H1 (cell line): ENCODE data around the gene PTPRE. TPM values are rescaled to one million over a fixed set of nuclear protein-coding genes. Genes with fewer than 3 reads are reported as not detected.

Source experiments
- CTCF ChIA-PET: fragments of 300-600 bp; sonication (Branson Sonifier 250); formaldehyde crosslinking; loops from one replicate; lab custom pipeline; 2021; ENCODE audit not compliant: partially characterized antibody; lab: Charles Lee
- POLR2A ChIA-PET: fragments of 300-600 bp; sonication (Branson Sonifier 250); formaldehyde crosslinking; loops from one replicate; lab custom pipeline; 2021; ENCODE audit warnings: inconsistent platforms; ENCODE audit not compliant: partially characterized antibody; lab: Charles Lee
- DNase-seq, 2 experiments: peaks; one replicate each; pipeline versions ENCODE4 v3.0.0 to v3.0.0-alpha.2; 2010 to 2022; ENCODE audit warnings: low spot score in 2 of 2, low read depth in 1 of 2, mixed read lengths in 1 of 2
- FAIRE-seq: peaks from 2 replicates; lab custom pipeline; 2011; peaks lifted over from hg19 to GRCh38; lab: Jason Lieb, UNC
- H2AFZ ChIP-seq: 2 replicates; pipeline ENCODE4 v1.8.1; 2012; ENCODE audit warnings: low read length, inconsistent platforms
- H2AK5ac ChIP-seq: 2 replicates; pipeline ENCODE4 v1.6.1; 2013; ENCODE audit warnings: low read depth, low read length
- H2BK120ac ChIP-seq: replicated peaks from 2 replicates; pipeline ENCODE3; 2013; ENCODE audit warnings: low read depth, low read length, inconsistent platforms
- H2BK12ac ChIP-seq: 2 replicates; pipeline ENCODE4 v1.6.1; 2013; ENCODE audit warnings: low read depth, low read length
- H2BK15ac ChIP-seq: 2 replicates; pipeline ENCODE4 v1.6.1; 2013; ENCODE audit warnings: low read length
- H2BK20ac ChIP-seq: 2 replicates; pipeline ENCODE4 v1.6.1; 2013; ENCODE audit warnings: low read length
- H2BK5ac ChIP-seq: 2 replicates; pipeline ENCODE4 v1.6.1; 2013; ENCODE audit warnings: low read depth, low read length
- H3K14ac ChIP-seq: 2 replicates; pipeline ENCODE4 v1.6.1; 2013; ENCODE audit warnings: inconsistent platforms; ENCODE audit not compliant: insufficient read length
- H3K18ac ChIP-seq: 2 replicates; pipeline ENCODE4 v1.6.1; 2013; ENCODE audit warnings: low read length; ENCODE audit errors: extremely low read depth
- H3K23ac ChIP-seq: 2 replicates; pipeline ENCODE4 v1.6.1; 2013; ENCODE audit warnings: inconsistent platforms; ENCODE audit not compliant: insufficient read length
- H3K23me2 ChIP-seq: 2 replicates; pipeline ENCODE4 v1.6.1; 2013; ENCODE audit warnings: low read depth, low read length
- H3K27ac ChIP-seq: 2 replicates; pipeline ENCODE4 v1.6.1; 2011; ENCODE audit warnings: low read depth, low read length, inconsistent platforms
- H3K27me3 ChIP-seq, 4 experiments: replicated peaks in 1 of 4; 1 replicate in 1 of 4; 2 replicates in 3 of 4; pipeline versions ENCODE4 v1.6.1 to v1.8.1; 2011 to 2013; ENCODE audit warnings: low read length in 3 of 4, mild to moderate bottlenecking in 3 of 4, inconsistent platforms in 2 of 4, mixed read lengths in 2 of 4, moderate library complexity in 1 of 4; ENCODE audit not compliant: control insufficient read depth in 3 of 4, insufficient read depth in 3 of 4; ENCODE audit errors: extremely low read depth in 1 of 4
- H3K36me3 ChIP-seq, 4 experiments: 2 replicates each; pipeline versions ENCODE4 v1.6.1 to v1.8.1; 2011 to 2013; ENCODE audit warnings: mild to moderate bottlenecking in 4 of 4, low read length in 3 of 4, moderate library complexity in 2 of 4, control low read depth in 1 of 4, inconsistent platforms in 1 of 4; ENCODE audit not compliant: insufficient read depth in 4 of 4, control insufficient read depth in 2 of 4
- H3K4ac ChIP-seq: replicated peaks from 2 replicates; pipeline ENCODE3; 2013; ENCODE audit warnings: low read length, low read depth, mixed read lengths, inconsistent platforms; ENCODE audit not compliant: insufficient read length
- H3K4me1 ChIP-seq, 4 experiments: replicated peaks in 1 of 4; 1 replicate in 1 of 4; 2 replicates in 3 of 4; pipeline versions ENCODE4 v1.6.1 to v1.8.1; 2011 to 2013; ENCODE audit warnings: low read length in 3 of 4, inconsistent platforms in 2 of 4, mixed read lengths in 1 of 4; ENCODE audit not compliant: insufficient read depth in 4 of 4, control insufficient read depth in 3 of 4
- H3K4me2 ChIP-seq, 2 experiments: 2 replicates each; pipeline versions ENCODE4 v1.6.1 to v1.8.1; 2011 to 2013; ENCODE audit warnings: low read depth in 2 of 2, low read length in 2 of 2, control low read depth in 1 of 2, inconsistent platforms in 1 of 2, mild to moderate bottlenecking in 1 of 2; ENCODE audit not compliant: insufficient read depth in 1 of 2
- H3K4me3 ChIP-seq, 4 experiments: fragments of 200-600, 300-600 bp in 1 of 4; sonication (generic), shearing (Covaris generic), sonication (Bioruptor Twin) in 1 of 4; 2 replicates each; pipeline versions ENCODE4 v1.5.1 to v1.8.1; 2011 to 2016; ENCODE audit warnings: low read length in 4 of 4, low read depth in 3 of 4, control low read depth in 2 of 4, inconsistent platforms in 2 of 4, mild to moderate bottlenecking in 2 of 4, mixed read lengths in 1 of 4, moderate library complexity in 1 of 4; ENCODE audit not compliant: insufficient read depth in 2 of 4; ENCODE audit errors: extremely low read depth in 1 of 4
- H3K56ac ChIP-seq: replicated peaks from 2 replicates; pipeline ENCODE3; 2013; ENCODE audit warnings: low read depth, mild to moderate bottlenecking, mixed read lengths, low read length, inconsistent platforms; ENCODE audit not compliant: insufficient read length
- H3K79me1 ChIP-seq: 2 replicates; pipeline ENCODE4 v1.6.1; 2013; ENCODE audit warnings: low read depth, low read length, control low read depth
- H3K79me2 ChIP-seq, 2 experiments: 2 replicates each; pipeline versions ENCODE4 v1.6.1 to v1.8.1; 2012 to 2013; ENCODE audit warnings: low read length in 2 of 2, mild to moderate bottlenecking in 2 of 2, inconsistent platforms in 1 of 2; ENCODE audit not compliant: insufficient read depth in 2 of 2, control insufficient read depth in 1 of 2
- H3K9ac ChIP-seq, 4 experiments: replicated peaks in 1 of 4; 1 replicate in 1 of 4; 2 replicates in 3 of 4; pipeline versions ENCODE4 v1.6.1 to v1.8.1; 2011 to 2013; ENCODE audit warnings: low read depth in 3 of 4, low read length in 3 of 4, control low read depth in 2 of 4, mild to moderate bottlenecking in 2 of 4, moderate library complexity in 2 of 4, inconsistent platforms in 1 of 4; ENCODE audit errors: extremely low read depth in 1 of 4
- H3K9me3 ChIP-seq, 2 experiments: 2 replicates each; pipeline versions ENCODE4 v1.6.1 to v1.8.1; 2012 to 2013; ENCODE audit warnings: mild to moderate bottlenecking in 2 of 2, moderate library complexity in 2 of 2, control low read depth in 1 of 2, inconsistent platforms in 1 of 2, low read depth in 1 of 2, low read length in 1 of 2, mixed read lengths in 1 of 2; ENCODE audit not compliant: insufficient read depth in 2 of 2
- H4K20me1 ChIP-seq, 2 experiments: replicated peaks in 1 of 2; 2 replicates each; pipeline versions ENCODE3 to v1.8.1; 2011 to 2013; ENCODE audit warnings: inconsistent platforms in 2 of 2, low read length in 2 of 2, mild to moderate bottlenecking in 1 of 2; ENCODE audit not compliant: insufficient read depth in 2 of 2, control insufficient read depth in 1 of 2
- H4K5ac ChIP-seq: 2 replicates; pipeline ENCODE4 v1.6.1; 2013; ENCODE audit warnings: low read length, low read depth, mixed read lengths, inconsistent platforms; ENCODE audit not compliant: insufficient read length
- H4K8ac ChIP-seq: 2 replicates; pipeline ENCODE4 v1.8.0; 2013; ENCODE audit warnings: mild to moderate bottlenecking, moderate library complexity, low read length, inconsistent platforms; ENCODE audit not compliant: insufficient read depth; ENCODE audit errors: extremely low read depth
- H4K91ac ChIP-seq: replicated peaks from 2 replicates; pipeline ENCODE3; 2013; ENCODE audit warnings: low read length, mixed read lengths, inconsistent platforms; ENCODE audit not compliant: insufficient read length
- ATF2 ChIP-seq: IDR thresholded peaks from 2 replicates; pipeline ENCODE4 v1.6.1; 2012; ENCODE audit warnings: low read length, inconsistent platforms
- CEBPB ChIP-seq: IDR thresholded peaks from 2 replicates; pipeline ENCODE4 v1.6.1; 2012; ENCODE audit warnings: low read depth, low read length
- CHD1 ChIP-seq: IDR thresholded peaks from 2 replicates; pipeline ENCODE4 v1.6.1; 2012; ENCODE audit warnings: low read depth, low read length, improper control_type of control experiment
- EGR1 ChIP-seq: IDR thresholded peaks from 2 replicates; pipeline ENCODE4 v1.6.1; 2011; ENCODE audit warnings: low read depth, low read length, borderline replicate concordance
- HDAC2 ChIP-seq, 2 experiments: fragments of 300-600 bp in 1 of 2; sonication (generic) in 1 of 2; IDR thresholded peaks; 2 replicates each; pipeline ENCODE4 v1.6.1; 2011 to 2012; ENCODE audit warnings: low read depth in 2 of 2, low read length in 2 of 2, mild to moderate bottlenecking in 2 of 2, moderate library complexity in 2 of 2, borderline replicate concordance in 1 of 2, inconsistent platforms in 1 of 2
- MAFK ChIP-seq: IDR thresholded peaks from 2 replicates; pipeline ENCODE4 v1.6.1; 2012; ENCODE audit warnings: low read depth, mild to moderate bottlenecking, improper control_type of control experiment, low read length
- PHF8 ChIP-seq: fragments of 200-600 bp; sonication (generic); conservative IDR thresholded peaks from 2 replicates; pipeline ENCODE4 v1.7.1; 2012; ENCODE audit warnings: low read depth, mild to moderate bottlenecking, inconsistent platforms, low read length, moderate library complexity
- POLR2AphosphoS5 ChIP-seq: IDR thresholded peaks from 2 replicates; pipeline ENCODE4 v1.6.1; 2011; ENCODE audit warnings: low read depth, low read length
- RAD21 ChIP-seq, 2 experiments: IDR thresholded peaks in 1 of 2; conservative IDR thresholded peaks in 1 of 2; 2 replicates each; pipeline ENCODE4 v1.6.1; 2011; ENCODE audit warnings: low read depth in 2 of 2, low read length in 2 of 2, improper control_type of control experiment in 1 of 2, inconsistent platforms in 1 of 2, mild to moderate bottlenecking in 1 of 2, moderate library complexity in 1 of 2
- SIRT6 ChIP-seq: IDR thresholded peaks from one replicate; pipeline ENCODE4 v1.7.1; 2012; ENCODE audit warnings: low read length, inconsistent platforms
- YY1 ChIP-seq: IDR thresholded peaks from 2 replicates; pipeline ENCODE4 v1.6.1; 2011; ENCODE audit warnings: low read depth, mild to moderate bottlenecking, low read length
- WGBS, 2 experiments: shearing (Covaris generic) in 1 of 2; methylation state at CpG; one replicate each; pipeline versions ENCODE4 v1.1.6 to v1.1.7; 2013 to 2015; ENCODE audit warnings: low lambda C conversion rate in 2 of 2, mixed read lengths in 2 of 2, inconsistent platforms in 1 of 2, low coverage in 1 of 2, missing lambda C conversion rate in 1 of 2; ENCODE audit not compliant: insufficient replicate concordance in 2 of 2, insufficient coverage in 1 of 2, insufficient read length in 1 of 2; ENCODE audit errors: extremely low coverage in 1 of 2, missing lambda C conversion rate in 1 of 2; 5-methylcytosine and 5-hydroxymethylcytosine counted together
- polyA plus RNA-seq, 7 experiments: library from polyadenylated mRNA; depleted of rRNA in 3 of 7; stranded (reverse) in 5 of 7; unstranded in 2 of 7; fragments of >200 nt in 5 of 7; fragments of 200-250 nt in 2 of 7; gene quantifications; 1 replicate in 5 of 7; 2 replicates in 1 of 7; 4 replicates in 1 of 7; pipeline versions ENCODE4 v1.2.1 to v1.2.3, GENCODE V29; 2011 to 2013; ENCODE audit warnings: missing spikeins in 2 of 7, mixed read lengths in 2 of 7
- total RNA-seq: library from RNA; stranded (reverse); fragmentation: NEBNext Ultra II Directional; extraction: Animal tissue kit (Norgen Biotek cat#: 25700); gene quantifications from 2 replicates; pipeline ENCODE4 v1.2.1, GENCODE V29; 2021

PTPRE gene
- total and polyA plus RNA-seq, 2 of the 8 experiments (the other 6 are each of a cell fraction or from before 2014, with no cell fraction given): 0.33 to 0.54 TPM

- H3K79me1 ChIP-seq: peaks cover 7% of the 10 kb centered on the region; the same call in 1 of the 2 replicates
- H2BK5ac ChIP-seq: no peak overlapping the region
- H2BK20ac ChIP-seq: no peak overlapping the region
- H3K23me2 ChIP-seq: no peaks in the 10 kb centered on the region; the same call in 1 of the 2 replicates
- no peak overlapping the region for H4K8ac ChIP-seq
- H3K56ac ChIP-seq: no peak overlapping the region
- H3K9ac ChIP-seq: peak overlapping the region in 1 of 4 experiments; percentile 19; a peak in 2 of 7 replicates
- peaks cover 0 to 1% (median 0%) of the 10 kb centered on the region in 4 experiments; a peak in 1 of 7 replicates for H3K27me3 ChIP-seq
- no peak overlapping the region for H2BK120ac ChIP-seq
- H3K14ac ChIP-seq: no peak overlapping the region
- WGBS, 2 experiments: 68% methylated on average over 11 of the region's 11 CpGs; no CpG with 5 or more reads in 1 of the 2 experiments
- no peak overlapping the region for H3K18ac ChIP-seq
- H3K9me3 ChIP-seq: no peaks in the 10 kb centered on the region
- H3K36me3 ChIP-seq: peaks cover 0 to 12% (median 5%) of the 10 kb centered on the region in 4 experiments; a peak in 4 of 8 replicates
- H2BK12ac ChIP-seq: no peak overlapping the region
- no peak overlapping the region for H3K27ac ChIP-seq
- no peak overlapping the region for H2BK15ac ChIP-seq
- no peak overlapping the region for H2AFZ ChIP-seq
- no peak overlapping the region for H3K23ac ChIP-seq
- H4K5ac ChIP-seq: no peak overlapping the region
- peaks cover 10 to 43% of the 10 kb centered on the region in 2 experiments for H3K79me2 ChIP-seq
- FAIRE-seq (no peak), DNase-seq (no peak)
- no peak overlapping the region for H2AK5ac ChIP-seq
- H3K4me2 ChIP-seq: peak overlapping the region; percentile 81 to 83
- H3K4me3 ChIP-seq: peak overlapping the region; percentile 67 to 82 (median 75)
- H3K4me1 ChIP-seq: peaks cover 5 to 10% (median 9%) of the 10 kb centered on the region in 4 experiments; a peak in 5 of 7 replicates
- POLR2A ChIA-PET: no interaction called here
- no peak overlapping the region for H3K4ac ChIP-seq
- H4K91ac ChIP-seq: no peak overlapping the region
- H4K20me1 ChIP-seq: peaks cover 6% of the 10 kb centered on the region in 2 experiments
- CTCF ChIA-PET: interaction anchor here (0.7 to 1.4 kb wide), 4 partner anchors 8 to 53 kb away, joined by 3 to 10 read pairs (median 4); no protein-coding TSS in a partner anchor
- TF ChIP-seq YY1: no peak
- no peak for TF ChIP-seq MAFK
- no peak for TF ChIP-seq ATF2
- no peak for TF ChIP-seq CHD1
- no peak for TF ChIP-seq PHF8
- TF ChIP-seq SIRT6: no peak
- no peak for TF ChIP-seq CEBPB
- no peak for TF ChIP-seq POLR2AphosphoS5
- no peak for TF ChIP-seq HDAC2 (IDR thresholded peaks at IDR 0.05; ENCODE audit: borderline replicate concordance in 1 of 2, low read depth in 2 of 2, low read length in 2 of 2)
- TF ChIP-seq EGR1: no peak
- no peak for TF ChIP-seq RAD21 (IDR thresholded peaks at IDR 0.05 in 1 of 2, conservative IDR thresholded peaks at IDR 0.05 in 1 of 2; ENCODE audit: low read depth in 2 of 2, low read length in 2 of 2)
Measured at GRCh38 chr10:128124813-128125403, 218.0 kb downstream of the PTPRE start.
